HepG2 (cell line): ENCODE results near the gene S100P. TPM values are rescaled to one million over a fixed set of nuclear protein-coding genes. Genes with fewer than 3 reads are reported as not detected.

Experiments used
- ATAC-seq: fragments of 200-7000 bp; cut with Tn5 transposase; 3 replicates; pipeline ENCODE4 v1.9.1; 2020; ENCODE audit warnings: mild to moderate bottlenecking, moderate library complexity
- BruUV-seq: library from RNA; stranded (reverse); fragments of 400-500 nt; replicated peaks from 2 replicates; lab custom pipeline; 2021; lab: Mats Ljungman, UMichigan
- CTCF ChIA-PET: fragments of 300-600 bp; formaldehyde crosslinking; extraction: SDS; loops from one replicate; lab custom pipeline; 2021; ENCODE audit warnings: low total read pairs, inconsistent platforms, low intra/inter-chr PET ratio; lab: Yijun Ruan, JAX
- POLR2A ChIA-PET: fragments of 350-600 bp; sonication (Branson Sonifier 250); formaldehyde crosslinking; loops from one replicate; lab custom pipeline; 2020; ENCODE audit warnings: antibody characterized with exemption, inconsistent platforms; lab: Yijun Ruan, JAX
- DNase-seq: peaks from one replicate; pipeline ENCODE4 v3.0.0-alpha.2; 2015; ENCODE audit warnings: low spot score
- FAIRE-seq: peaks from 3 replicates; lab custom pipeline; 2011; peaks lifted over from hg19 to GRCh38; lab: Jason Lieb, UNC
- H2AFZ ChIP-seq: one replicate; pipeline ENCODE4 v1.6.1; 2011; ENCODE audit warnings: low read length, inconsistent platforms
- H3K27ac ChIP-seq: fragments of 300-600 bp; 3 replicates; pipeline ENCODE4 v1.8.0; 2011; ENCODE audit warnings: mixed run types, mild to moderate bottlenecking, mixed read lengths, low read length, inconsistent platforms; ENCODE audit not compliant: insufficient read depth; ENCODE audit errors: extremely low read length
- H3K27me3 ChIP-seq, 2 experiments: fragments of 200-600 bp in 1 of 2; 2 replicates in 1 of 2; 3 replicates in 1 of 2; pipeline versions ENCODE4 v1.6.0 to v1.8.0; 2011; ENCODE audit warnings: low read length in 2 of 2, mild to moderate bottlenecking in 2 of 2, moderate library complexity in 2 of 2, inconsistent platforms in 1 of 2; ENCODE audit not compliant: insufficient read depth in 2 of 2, control insufficient read depth in 1 of 2
- H3K36me3 ChIP-seq, 2 experiments: fragments of 200-600 bp in 1 of 2; replicated peaks in 1 of 2; 2 replicates in 1 of 2; 3 replicates in 1 of 2; pipeline versions ENCODE4 v1.5.1 to v1.8.0; 2011; ENCODE audit warnings: low read length in 2 of 2, inconsistent platforms in 1 of 2; ENCODE audit not compliant: insufficient read depth in 2 of 2, control insufficient read depth in 1 of 2
- H3K4me1 ChIP-seq: 2 replicates; pipeline ENCODE4 v1.5.1; 2012; ENCODE audit warnings: low read length, inconsistent platforms; ENCODE audit not compliant: insufficient read depth
- H3K4me2 ChIP-seq: 2 replicates; pipeline ENCODE4 v1.6.0; 2011; ENCODE audit warnings: low read depth, low read length, inconsistent platforms
- H3K4me3 ChIP-seq, 3 experiments: fragments of 200-600 bp in 1 of 3; sonication (generic), shearing (Covaris generic) in 1 of 3; replicated peaks in 1 of 3; 2 replicates each; pipeline ENCODE4 v1.5.1; 2011 to 2016; ENCODE audit warnings: low read length in 3 of 3, inconsistent platforms in 2 of 3, low read depth in 2 of 3, mild to moderate bottlenecking in 2 of 3, control low read depth in 1 of 3, mixed read lengths in 1 of 3; ENCODE audit not compliant: insufficient read depth in 1 of 3
- H3K79me2 ChIP-seq: one replicate; pipeline ENCODE4 v1.6.1; 2011; ENCODE audit warnings: low read length, inconsistent platforms; ENCODE audit not compliant: insufficient read depth
- H3K9ac ChIP-seq: 2 replicates; pipeline ENCODE4 v1.6.0; 2011; ENCODE audit warnings: mild to moderate bottlenecking, low read depth, low read length, inconsistent platforms; ENCODE audit not compliant: insufficient read depth
- H3K9me3 ChIP-seq: 2 replicates; pipeline ENCODE4 v1.5.1; 2012; ENCODE audit warnings: mild to moderate bottlenecking, low read length
- H4K20me1 ChIP-seq: 2 replicates; pipeline ENCODE4 v1.6.0; 2011; ENCODE audit warnings: inconsistent platforms, mild to moderate bottlenecking, low read length, moderate library complexity; ENCODE audit not compliant: insufficient read depth
- DMAP1 ChIP-seq: IDR thresholded peaks from 2 replicates; pipeline ENCODE4 v1.6.1; 2016
- KLF16 ChIP-seq, 2 experiments: sonication (generic) in 1 of 2; formaldehyde crosslinking in 1 of 2; IDR thresholded peaks; 2 replicates each; pipeline versions ENCODE4 v1.6.1 to v1.8.0; 2016 to 2023; ENCODE audit warnings: missing genetic modification reagents in 2 of 2, missing compliant biosample characterization in 1 of 2
- RBFOX2 ChIP-seq: fragments of 200-400 bp; formaldehyde crosslinking; IDR thresholded peaks from 2 replicates; pipeline ENCODE4 v1.6.1; 2017; ENCODE audit warnings: low read depth, mild to moderate bottlenecking, low read length
- SNRNP70 ChIP-seq: fragments of 200-400 bp; formaldehyde crosslinking; IDR thresholded peaks from 2 replicates; pipeline ENCODE4 v1.6.1; 2017; ENCODE audit warnings: mild to moderate bottlenecking, low read depth, low read length, moderate library complexity
- SP1 ChIP-seq, 2 experiments: fragments of 450-650 bp in 1 of 2; sonication (generic) in 1 of 2; formaldehyde crosslinking in 1 of 2; IDR thresholded peaks; 2 replicates each; pipeline versions ENCODE4 v1.4.0 to v1.6.1; 2016 to 2020; ENCODE audit warnings: missing genetic modification reagents in 1 of 2
- TFE3 ChIP-seq: IDR thresholded peaks from 2 replicates; pipeline ENCODE4 v1.6.1; 2016
- ZFAT ChIP-seq: sonication (generic); formaldehyde crosslinking; conservative IDR thresholded peaks from 2 replicates; pipeline ENCODE4 v1.8.1; 2023; ENCODE audit warnings: missing genetic modification reagents, inconsistent platforms
- ZKSCAN1 ChIP-seq: fragments of 150-350 bp; IDR thresholded peaks from 2 replicates; pipeline ENCODE4 v1.6.1; 2014; ENCODE audit warnings: low read length
- ZNF143 ChIP-seq: sonication (generic); formaldehyde crosslinking; IDR thresholded peaks from 2 replicates; pipeline ENCODE4 v1.4.0; 2020; ENCODE audit warnings: missing genetic modification reagents
- ZNF503 ChIP-seq: sonication (generic); formaldehyde crosslinking; IDR thresholded peaks from 2 replicates; pipeline ENCODE4 v1.4.0; 2020; ENCODE audit warnings: missing genetic modification reagents
- ZNF678 ChIP-seq: sonication (generic); formaldehyde crosslinking; IDR thresholded peaks from 2 replicates; pipeline ENCODE4 v1.4.0; 2020; ENCODE audit warnings: mild to moderate bottlenecking, missing genetic modification reagents
- WGBS: methylation state at CpG from one replicate; pipeline ENCODE4 v1.1.6; 2017; ENCODE audit warnings: low lambda C conversion rate; 5-methylcytosine and 5-hydroxymethylcytosine counted together
- in situ Hi-C: cut with HindIII; loops from 2 replicates; pipeline ENCODE4 v1.10.0; 2017; ENCODE audit warnings: low pct_unique_long_range_greater_than_20kb; ENCODE audit not compliant: extremely low pct_ligation_motif_present
- intact Hi-C: fragments of 100-400 bp; cut with micrococcal nuclease; formaldehyde crosslinking; loops from one replicate; pipeline ENCODE4 v1.10.0; 2022; ENCODE audit not compliant: unreplicated experiment
- polyA plus RNA-seq, 8 experiments: library from polyadenylated mRNA; depleted of rRNA in 3 of 8; stranded (reverse) in 7 of 8; unstranded in 1 of 8; fragments of >200 nt; fragmentation: Illumina TruSeq in 4 of 8; extraction: Trizol in 4 of 8; gene quantifications; 2 replicates each; pipeline versions ENCODE4 v1.2.1 to v1.2.3, GENCODE V29; 2011 to 2016; ENCODE audit warnings: low read depth in 4 of 8, missing spikeins in 1 of 8, mixed read lengths in 1 of 8; ENCODE audit not compliant: insufficient read depth in 1 of 8
- total RNA-seq, 5 experiments: library from RNA; depleted of rRNA; stranded (reverse); fragments of >200 nt; fragmentation: Illumina TruSeq; extraction: Trizol; gene quantifications; 2 replicates each; pipeline ENCODE4 v1.2.3, GENCODE V29; 2016; ENCODE audit warnings: low read depth in 1 of 5

The S100P gene
- total and polyA plus RNA-seq, 2 of the 13 experiments (the other 11 are each of a cell fraction or from before 2014, with no cell fraction given), result 278 to 1,649 TPM

GRCh38 chr4:6721121-6721520 lies 27.4 kb downstream of the S100P start:
- in situ Hi-C loops, result loop anchor here (5.0 kb wide), 1 partner anchor 156 kb away; no protein-coding TSS in a partner anchor

More at GRCh38 chr4:6721121-6721520, 27.4 kb downstream of the S100P start:
- WGBS, result 81% methylated on average over 7 of the region's 10 CpGs
- no peaks in the 10 kb centered on the region for H3K27me3 ChIP-seq
- no peaks in the 10 kb centered on the region for H3K9me3 ChIP-seq
- H3K4me2 ChIP-seq, result no peak overlapping the region
- ChIA-PET POLR2A (interaction anchor here (1.4 kb wide), 1 partner anchor 188 kb away, joined by 4 read pairs; the partner anchor contains the start of gene TBC1D14), CTCF (interaction anchor here (1.6 to 3.2 kb wide), 2 partner anchors 153 to 350 kb away, joined by 5 to 50 read pairs; no protein-coding TSS in a partner anchor)
- intact Hi-C loops, result loop anchor here (2.0 to 5.0 kb wide), 2 partner anchors 41 to 58 kb away; no protein-coding TSS in a partner anchor
- no peak overlapping the region for H3K4me3 ChIP-seq
- H3K36me3 ChIP-seq, result no peaks in the 10 kb centered on the region
- no TSS peak for BruUV-seq
- no peak overlapping the region for H3K9ac ChIP-seq
- no peak for DNase-seq
- H3K79me2 ChIP-seq, result peaks cover 21% of the 10 kb centered on the region
- 0 out of 2 replicates have a peak, but pooled peaks cover 8% of the 10 kb centered on the region for H4K20me1 ChIP-seq
- FAIRE-seq, result no peak
- no peak overlapping the region for H2AFZ ChIP-seq
- ATAC-seq, result no peak
- TF ChIP-seq ZKSCAN1 (no peak), ZNF678 (CRISPR knock-in tag) (no peak), TFE3 (CRISPR knock-in tag) (no peak), SP1 (IDR thresholded peaks at IDR 0.05) (no peak), SP1 (CRISPR knock-in tag; IDR thresholded peaks at IDR 0.05) (no peak), ZNF503 (CRISPR knock-in tag) (no peak), ZNF143 (CRISPR knock-in tag) (no peak), SNRNP70 (no peak), ZFAT (CRISPR knock-in tag) (no peak), KLF16 (CRISPR knock-in tag; IDR thresholded peaks at IDR 0.05) (no peak), RBFOX2 (no peak), DMAP1 (CRISPR knock-in tag) (no peak)
- H3K27ac ChIP-seq, result no peak overlapping the region
- peaks cover 59% of the 10 kb centered on the region for H3K4me1 ChIP-seq
